HCT116 (cell line): ENCODE results near the gene LIN28A. TPM values are rescaled to one million over a fixed set of nuclear protein-coding genes. Genes with fewer than 3 reads are reported as not detected.
A peak's percentile ranks its signal among the peaks of the same experiment; 100 is the strongest.

Experiments used
- ATAC-seq: fragments of 200-7000 bp; cut with Tn5 transposase; 2 replicates; pipeline ENCODE4 v1.9.1; 2020; ENCODE audit warnings: mild to moderate bottlenecking, moderate library complexity
- BruUV-seq: library from RNA; stranded (reverse); fragments of 400-500 nt; replicated peaks from 2 replicates; lab custom pipeline; 2021; lab: Mats Ljungman, UMichigan
- CTCF ChIA-PET: fragments of 300-600 bp; sonication (Branson Sonifier 250); formaldehyde crosslinking; loops from one replicate; lab custom pipeline; 2021; ENCODE audit warnings: antibody characterized with exemption; lab: Charles Lee
- POLR2A ChIA-PET: fragments of 300-600, 350-600 bp; sonication (Branson Sonifier 250); formaldehyde crosslinking; loops from one replicate; lab custom pipeline; 2021; ENCODE audit warnings: antibody characterized with exemption; lab: Charles Lee
- RAD21 ChIA-PET, 2 experiments: fragments of 300-600 bp; sonication (Branson Sonifier 250); formaldehyde crosslinking; loops; one replicate each; lab custom pipeline; 2023; ENCODE audit warnings: low total read pairs in 2 of 2; ENCODE audit not compliant: uncharacterized antibody in 2 of 2, unreplicated experiment in 2 of 2, low non-redundant PET in 1 of 2; lab: Charles Lee
- DNase-seq: peaks from one replicate; pipeline ENCODE4 v3.0.0-alpha.2; 2010; ENCODE audit warnings: low read depth, low spot score
- H2AFZ ChIP-seq: fragments of 200-600 bp; shearing (Covaris generic), sonication (generic); 2 replicates; pipeline ENCODE4 v1.6.1; 2017; ENCODE audit warnings: low read depth, mixed run types, mixed read lengths, antibody characterized with exemption, low read length; ENCODE audit not compliant: poor library complexity, severe bottlenecking
- H3K27ac ChIP-seq: 2 replicates; pipeline ENCODE4 v1.5.1; 2012; ENCODE audit warnings: low read depth, low read length
- H3K27me3 ChIP-seq: fragments of 200-600 bp; sonication (generic); 2 replicates; pipeline ENCODE4 v1.6.1; 2016; ENCODE audit warnings: mixed run types, low read length, mixed read lengths; ENCODE audit not compliant: insufficient read depth
- H3K36me3 ChIP-seq, 2 experiments: fragments of 200-500 bp in 1 of 2; fragments of 200-600 bp in 1 of 2; sonication (Bioruptor generic) in 1 of 2; sonication (generic) in 1 of 2; 2 replicates each; pipeline versions ENCODE4 v1.5.1 to v1.6.1; 2014 to 2016; ENCODE audit warnings: low read length in 2 of 2, inconsistent platforms in 1 of 2, mixed read lengths in 1 of 2, mixed run types in 1 of 2; ENCODE audit not compliant: insufficient read depth in 2 of 2, control insufficient read depth in 1 of 2
- H3K4me1 ChIP-seq, 2 experiments: fragments of 200-600 bp in 1 of 2; sonication (generic) in 1 of 2; 2 replicates each; pipeline versions ENCODE4 v1.5.1 to v1.6.1; 2012 to 2017; ENCODE audit warnings: low read length in 2 of 2, inconsistent platforms in 1 of 2, mild to moderate bottlenecking in 1 of 2, mixed read lengths in 1 of 2, mixed run types in 1 of 2, moderate library complexity in 1 of 2; ENCODE audit not compliant: insufficient read depth in 2 of 2, control insufficient read depth in 1 of 2
- H3K4me2 ChIP-seq: fragments of 200-600 bp; sonication (generic); 2 replicates; pipeline ENCODE4 v1.6.1; 2017; ENCODE audit warnings: mixed run types, low read length, mixed read lengths
- H3K4me3 ChIP-seq, 2 experiments: fragments of 200-600 bp in 1 of 2; sonication (generic) in 1 of 2; replicated peaks in 1 of 2; 2 replicates each; pipeline ENCODE4 v1.5.1; 2011 to 2016; ENCODE audit warnings: low read length in 2 of 2, control low read depth in 1 of 2, low read depth in 1 of 2, mild to moderate bottlenecking in 1 of 2, mixed read lengths in 1 of 2, mixed run types in 1 of 2
- H3K79me2 ChIP-seq: fragments of 200-600 bp; sonication (generic); 2 replicates; pipeline ENCODE4 v1.6.1; 2017; ENCODE audit warnings: mild to moderate bottlenecking, mixed run types, low read length, moderate library complexity, mixed read lengths; ENCODE audit not compliant: insufficient read depth
- H3K9ac ChIP-seq: fragments of 200-600 bp; sonication (generic); 2 replicates; pipeline ENCODE4 v1.6.1; 2016; ENCODE audit warnings: low read length, mixed read lengths
- H3K9me2 ChIP-seq: fragments of 200-600 bp; sonication (generic), shearing (Covaris generic); 2 replicates; pipeline ENCODE4 v1.6.1; 2017; ENCODE audit warnings: mixed run types, mild to moderate bottlenecking, moderate library complexity; ENCODE audit not compliant: insufficient read depth
- H3K9me3 ChIP-seq, 2 experiments: fragments of 200-500 bp in 1 of 2; fragments of 200-600 bp in 1 of 2; sonication (Bioruptor generic) in 1 of 2; sonication (generic) in 1 of 2; 2 replicates each; pipeline ENCODE4 v1.6.1; 2014 to 2017; ENCODE audit warnings: low read length in 2 of 2, mixed read lengths in 2 of 2, inconsistent platforms in 1 of 2, low read depth in 1 of 2, mild to moderate bottlenecking in 1 of 2, mixed run types in 1 of 2, moderate library complexity in 1 of 2; ENCODE audit not compliant: control insufficient read depth in 1 of 2, insufficient read depth in 1 of 2
- H4K20me1 ChIP-seq: fragments of 200-600 bp; sonication (generic), shearing (Covaris generic); 2 replicates; pipeline ENCODE4 v1.6.1; 2017; ENCODE audit warnings: mixed run types, mild to moderate bottlenecking, moderate library complexity; ENCODE audit not compliant: insufficient read depth
- CBX3 ChIP-seq: IDR thresholded peaks from 2 replicates; pipeline ENCODE4 v1.6.1; 2012; ENCODE audit warnings: low read depth
- ELF1 ChIP-seq: IDR thresholded peaks from 2 replicates; pipeline ENCODE4 v1.6.1; 2012; ENCODE audit warnings: low read depth, borderline replicate concordance
- JUND ChIP-seq: IDR thresholded peaks from 2 replicates; pipeline ENCODE4 v1.6.1; 2012
- POLR2A ChIP-seq: IDR thresholded peaks from 2 replicates; pipeline ENCODE4 v1.7.0; 2011; ENCODE audit warnings: borderline replicate concordance; ENCODE audit not compliant: insufficient read depth, insufficient read length; ENCODE audit errors: extremely low read depth
- POLR2AphosphoS5 ChIP-seq: IDR thresholded peaks from 2 replicates; pipeline ENCODE4 v1.6.1; 2011; ENCODE audit warnings: mild to moderate bottlenecking, low read depth, low read length, moderate library complexity
- RAD21 ChIP-seq: IDR thresholded peaks from 2 replicates; pipeline ENCODE4 v1.6.1; 2012; ENCODE audit warnings: low read depth, mild to moderate bottlenecking
- SP1 ChIP-seq: IDR thresholded peaks from 2 replicates; pipeline ENCODE4 v1.6.1; 2012; ENCODE audit warnings: low read depth
- SRF ChIP-seq: IDR thresholded peaks from 2 replicates; pipeline ENCODE4 v1.6.1; 2012; ENCODE audit warnings: low read depth
- TCF7L2 ChIP-seq: IDR thresholded peaks from 2 replicates; pipeline ENCODE4 v1.7.0; 2011; ENCODE audit warnings: borderline replicate concordance, inconsistent platforms; ENCODE audit not compliant: insufficient read depth, insufficient read length; ENCODE audit errors: extremely low read depth
- intact Hi-C: fragments of 100-400 bp; cut with micrococcal nuclease; formaldehyde crosslinking; loops from 2 replicates; pipeline ENCODE4 v1.10.0; 2022
- total RNA-seq: library from RNA; stranded (reverse); gene quantifications from one replicate; pipeline ENCODE4 v1.2.1, GENCODE V29; 2021; ENCODE audit not compliant: unreplicated experiment
- TF ChIP-seq, protein P1 (sequence below): IDR thresholded peaks from 2 replicates; pipeline ENCODE4 v1.6.1; 2012; ENCODE audit warnings: low read depth
- TF ChIP-seq, protein P2 (sequence below): IDR thresholded peaks from 2 replicates; pipeline ENCODE4 v1.6.1; 2011; ENCODE audit warnings: mild to moderate bottlenecking, low read length, moderate library complexity; ENCODE audit not compliant: insufficient replicate concordance; ENCODE audit errors: extremely low read depth
- TF ChIP-seq, protein P3 (sequence below): IDR thresholded peaks from 2 replicates; pipeline ENCODE4 v1.6.1; 2012
- TF ChIP-seq, protein P4 (sequence below): IDR thresholded peaks from 2 replicates; pipeline ENCODE4 v1.6.1; 2012

Gene LIN28A
- total RNA-seq, 1 experiment from 2014 or later, result 1.4 TPM

DNA sequence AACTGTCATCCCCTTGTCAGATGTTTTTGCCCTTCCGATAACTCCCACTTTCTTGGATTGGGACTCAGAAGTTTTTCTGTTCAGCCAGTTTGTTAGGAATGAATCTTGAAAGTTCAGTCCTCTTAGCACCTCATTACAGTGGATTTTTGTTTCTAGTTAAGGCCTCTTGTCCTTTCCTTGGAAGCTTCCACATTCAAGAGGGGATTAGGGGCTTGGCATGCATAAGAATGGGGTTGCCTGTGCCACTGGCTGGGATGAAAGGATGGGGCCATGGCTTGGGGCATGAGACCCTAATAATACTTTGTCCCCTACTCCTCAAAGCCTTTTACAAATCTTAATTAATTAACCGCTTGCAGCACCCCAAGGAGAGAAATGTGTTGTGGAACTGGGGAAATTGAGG, 19.1 kb downstream of the LIN28A start (continued):
- TF ChIP-seq, protein P1, sequence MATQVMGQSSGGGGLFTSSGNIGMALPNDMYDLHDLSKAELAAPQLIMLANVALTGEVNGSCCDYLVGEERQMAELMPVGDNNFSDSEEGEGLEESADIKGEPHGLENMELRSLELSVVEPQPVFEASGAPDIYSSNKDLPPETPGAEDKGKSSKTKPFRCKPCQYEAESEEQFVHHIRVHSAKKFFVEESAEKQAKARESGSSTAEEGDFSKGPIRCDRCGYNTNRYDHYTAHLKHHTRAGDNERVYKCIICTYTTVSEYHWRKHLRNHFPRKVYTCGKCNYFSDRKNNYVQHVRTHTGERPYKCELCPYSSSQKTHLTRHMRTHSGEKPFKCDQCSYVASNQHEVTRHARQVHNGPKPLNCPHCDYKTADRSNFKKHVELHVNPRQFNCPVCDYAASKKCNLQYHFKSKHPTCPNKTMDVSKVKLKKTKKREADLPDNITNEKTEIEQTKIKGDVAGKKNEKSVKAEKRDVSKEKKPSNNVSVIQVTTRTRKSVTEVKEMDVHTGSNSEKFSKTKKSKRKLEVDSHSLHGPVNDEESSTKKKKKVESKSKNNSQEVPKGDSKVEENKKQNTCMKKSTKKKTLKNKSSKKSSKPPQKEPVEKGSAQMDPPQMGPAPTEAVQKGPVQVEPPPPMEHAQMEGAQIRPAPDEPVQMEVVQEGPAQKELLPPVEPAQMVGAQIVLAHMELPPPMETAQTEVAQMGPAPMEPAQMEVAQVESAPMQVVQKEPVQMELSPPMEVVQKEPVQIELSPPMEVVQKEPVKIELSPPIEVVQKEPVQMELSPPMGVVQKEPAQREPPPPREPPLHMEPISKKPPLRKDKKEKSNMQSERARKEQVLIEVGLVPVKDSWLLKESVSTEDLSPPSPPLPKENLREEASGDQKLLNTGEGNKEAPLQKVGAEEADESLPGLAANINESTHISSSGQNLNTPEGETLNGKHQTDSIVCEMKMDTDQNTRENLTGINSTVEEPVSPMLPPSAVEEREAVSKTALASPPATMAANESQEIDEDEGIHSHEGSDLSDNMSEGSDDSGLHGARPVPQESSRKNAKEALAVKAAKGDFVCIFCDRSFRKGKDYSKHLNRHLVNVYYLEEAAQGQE, result no peak
- TF ChIP-seq POLR2AphosphoS5, result no peak

DNA sequence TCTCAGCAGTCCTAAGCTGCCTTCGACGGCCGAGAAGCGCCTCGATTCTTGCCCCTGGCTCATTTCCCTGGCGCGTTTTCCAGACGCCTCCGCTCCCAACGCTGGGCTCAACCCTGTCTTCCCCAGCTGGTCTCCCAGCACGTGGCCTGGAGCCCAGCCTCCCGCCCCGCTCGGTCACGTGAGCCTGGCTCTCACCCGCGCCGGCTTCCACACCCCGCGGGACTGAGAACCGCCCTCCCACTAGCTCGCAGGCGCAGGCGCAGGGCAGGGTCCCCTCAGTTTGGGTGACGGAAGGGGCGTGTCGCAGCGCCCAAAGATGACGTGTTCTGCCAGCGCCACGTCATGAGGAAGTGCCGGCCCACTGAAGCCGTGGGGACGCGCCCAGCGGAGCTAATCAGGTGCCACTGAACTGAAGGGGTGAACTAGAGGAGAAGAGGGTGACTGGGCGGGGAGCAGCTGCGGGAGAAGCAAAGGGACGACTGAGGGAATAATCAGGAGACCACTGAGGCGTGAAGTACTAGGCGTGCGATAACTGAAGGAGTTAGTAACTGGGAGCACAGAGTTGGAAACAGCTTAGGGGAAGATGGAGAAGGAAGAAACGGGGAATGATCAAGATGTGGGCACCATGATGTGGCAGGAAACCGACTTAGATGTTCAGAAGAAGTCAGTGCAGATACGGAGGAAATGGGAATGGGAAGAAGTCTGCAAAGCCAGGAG, 21.5 kb downstream of the LIN28A start, which contains the start of gene DHDDS:
Gene DHDDS, plus strand, starts transcription at position 343 of the 717 bp plus-strand sequence. CDS start 625 bp downstream, outside the sequence.
- peak; percentile 93 for DNase-seq
- Histone ChIP-seq H3K9me3 (no peaks in the 10 kb centered on the region), H3K4me3 (peak within 1 kb of the TSS; percentile 91 to 99), H3K79me2 (peaks cover 17% of the 10 kb centered on the region), H3K9me2 (no peaks in the 10 kb centered on the region), H3K27ac (peak within 1 kb of the TSS; percentile 51), H3K9ac (peak within 1 kb of the TSS; percentile 76), H3K4me2 (peak within 1 kb of the TSS; percentile 81), H4K20me1 (no peaks in the 10 kb centered on the region), H3K36me3 (no peaks in the 10 kb centered on the region; a peak in 1 of 4 replicates), H3K27me3 (no peaks in the 10 kb centered on the region), H3K4me1 (peaks cover 13 to 16% of the 10 kb centered on the region in 2 experiments; a peak in 3 of 4 replicates), H2AFZ (no peak within 1 kb of the TSS)
- POLR2A ChIA-PET, result interaction anchor here (0.6 to 1.1 kb wide), 3 partner anchors 11 to 38 kb away, joined by 4 to 5 read pairs (median 4); no protein-coding TSS in a partner anchor
- RAD21 ChIA-PET, result interaction anchor here in 1 of 2 experiments (0.6 kb wide), 1 partner anchor 47 kb away, joined by 3 read pairs; no protein-coding TSS in a partner anchor
- BruUV-seq, result no TSS peak
- intact Hi-C loops, result no loop called here
- CTCF ChIA-PET, result interaction anchor here (1.0 to 2.8 kb wide), 3 partner anchors 15 to 68 kb away, joined by 3 to 17 read pairs (median 4); no protein-coding TSS in a partner anchor
- peak; percentile 97 for ATAC-seq
- TF ChIP-seq ELF1 (peak; percentile 91), JUND (no peak), RAD21 (no peak), POLR2AphosphoS5 (peak; percentile 86), SRF (peak; percentile 98), SP1 (peak; percentile 98), TCF7L2 (peak; percentile 56), POLR2A (peak; percentile 53), CBX3 (peak; percentile 98)
- TF ChIP-seq, protein P1, result no peak
- TF ChIP-seq, protein P2, sequence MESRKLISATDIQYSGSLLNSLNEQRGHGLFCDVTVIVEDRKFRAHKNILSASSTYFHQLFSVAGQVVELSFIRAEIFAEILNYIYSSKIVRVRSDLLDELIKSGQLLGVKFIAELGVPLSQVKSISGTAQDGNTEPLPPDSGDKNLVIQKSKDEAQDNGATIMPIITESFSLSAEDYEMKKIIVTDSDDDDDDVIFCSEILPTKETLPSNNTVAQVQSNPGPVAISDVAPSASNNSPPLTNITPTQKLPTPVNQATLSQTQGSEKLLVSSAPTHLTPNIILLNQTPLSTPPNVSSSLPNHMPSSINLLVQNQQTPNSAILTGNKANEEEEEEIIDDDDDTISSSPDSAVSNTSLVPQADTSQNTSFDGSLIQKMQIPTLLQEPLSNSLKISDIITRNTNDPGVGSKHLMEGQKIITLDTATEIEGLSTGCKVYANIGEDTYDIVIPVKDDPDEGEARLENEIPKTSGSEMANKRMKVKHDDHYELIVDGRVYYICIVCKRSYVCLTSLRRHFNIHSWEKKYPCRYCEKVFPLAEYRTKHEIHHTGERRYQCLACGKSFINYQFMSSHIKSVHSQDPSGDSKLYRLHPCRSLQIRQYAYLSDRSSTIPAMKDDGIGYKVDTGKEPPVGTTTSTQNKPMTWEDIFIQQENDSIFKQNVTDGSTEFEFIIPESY, result peak; percentile 80
- TF ChIP-seq, protein P3, sequence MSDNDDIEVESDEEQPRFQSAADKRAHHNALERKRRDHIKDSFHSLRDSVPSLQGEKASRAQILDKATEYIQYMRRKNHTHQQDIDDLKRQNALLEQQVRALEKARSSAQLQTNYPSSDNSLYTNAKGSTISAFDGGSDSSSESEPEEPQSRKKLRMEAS, result peak; percentile 100
- TF ChIP-seq, protein P4, sequence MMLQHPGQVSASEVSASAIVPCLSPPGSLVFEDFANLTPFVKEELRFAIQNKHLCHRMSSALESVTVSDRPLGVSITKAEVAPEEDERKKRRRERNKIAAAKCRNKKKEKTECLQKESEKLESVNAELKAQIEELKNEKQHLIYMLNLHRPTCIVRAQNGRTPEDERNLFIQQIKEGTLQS, result no peak
